ENCODE results near the gene MCUR1.
"Not testable (repeated sequence)": the region's sequence is repeated elsewhere in the genome, so short reads cannot be mapped to it uniquely, and the experiment has no call there.

The MCUR1 gene

DNA sequence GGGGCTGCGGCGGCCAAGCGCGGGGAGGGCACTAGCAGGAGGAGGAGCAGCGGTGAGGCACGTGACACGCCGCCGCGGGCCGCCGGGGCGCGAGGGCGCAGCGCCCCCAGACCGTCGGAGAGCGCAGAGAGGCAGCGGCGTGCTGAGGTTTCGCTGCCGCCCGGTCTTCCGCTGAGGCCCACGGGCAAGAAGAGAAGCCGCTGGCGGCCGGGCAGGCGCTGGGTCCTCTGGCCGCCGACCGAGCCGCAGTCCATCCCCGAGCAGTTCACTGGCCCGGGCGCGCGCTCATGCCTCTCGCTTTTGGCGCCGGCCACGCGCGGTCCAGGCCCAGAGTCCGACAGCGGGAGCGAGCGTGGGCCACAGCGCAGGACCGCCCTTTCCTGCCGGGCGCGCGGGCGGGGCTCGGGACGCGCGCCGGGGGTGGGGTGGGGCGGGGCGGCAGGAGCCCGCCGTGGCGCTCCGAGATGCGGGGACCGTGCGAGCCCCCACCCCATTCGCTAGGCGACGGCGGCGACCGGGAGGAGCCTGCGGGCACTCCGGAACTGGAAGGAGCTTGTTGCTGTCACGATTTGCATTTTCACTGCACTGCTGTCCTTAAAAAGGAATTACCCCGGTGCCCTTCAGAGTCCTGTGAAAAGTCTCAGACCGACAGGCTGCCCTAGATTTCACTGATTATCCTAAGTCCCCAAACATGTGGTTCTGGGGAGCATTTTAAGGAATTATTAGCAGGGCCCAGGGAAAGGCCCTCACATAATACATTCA is at the start of gene MCUR1:
Gene MCUR1 (minus strand): TSS at position 382 of the 762 bp plus-strand sequence. CDS start 128 bp downstream, at position 254.
- Histone ChIP-seq H3K4me3 (ENCODE audit: low read depth, low read length) (peak within 1 kb of the TSS; percentile 61), H3K4me1 (ENCODE audit: control insufficient read depth, insufficient read depth, low read length) (peaks cover 16% of the 10 kb centered on the region; the same call in 1 of the 2 replicates), H3K27me3 (ENCODE audit: control insufficient read depth, insufficient read depth, low read length) (no peaks in the 10 kb centered on the region), H3K9me3 (ENCODE audit: control insufficient read depth, insufficient read depth, low read depth, low read length) (no peaks in the 10 kb centered on the region), H3K9ac (ENCODE audit: low read length) (peak within 1 kb of the TSS; percentile 85), H3K36me3 (ENCODE audit: control insufficient read depth, insufficient read depth, low read length) (0 out of 2 replicates have a peak, but pooled peaks cover 2% of the 10 kb centered on the region), H3K27ac (ENCODE audit: low read depth, low read length) (peak within 1 kb of the TSS; percentile 63)

- Histone ChIP-seq H3K9ac (ENCODE audit: low read length) (no peak overlapping the region), H3K4me3 (ENCODE audit: low read depth, low read length) (no peak overlapping the region), H3K27ac (ENCODE audit: low read depth, low read length) (no peak overlapping the region), H3K4me1 (ENCODE audit: control insufficient read depth, insufficient read depth, low read length) (0 out of 2 replicates have a peak, but pooled peaks cover 4% of the 10 kb centered on the region), H3K27me3 (ENCODE audit: control insufficient read depth, insufficient read depth, low read length) (peaks cover 7% of the 10 kb centered on the region; the same call in 1 of the 2 replicates), H3K9me3 (ENCODE audit: control insufficient read depth, insufficient read depth, low read depth, low read length) (peaks cover 10% of the 10 kb centered on the region), H3K36me3 (ENCODE audit: control insufficient read depth, insufficient read depth, low read length) (no peaks in the 10 kb centered on the region)
Measured at GRCh38 chr6:13863699-13864155, 49.4 kb upstream of the MCUR1 start.

GRCh38 chr6:13860556-13861185 is 46.3 kb upstream of the MCUR1 start:
- not testable (repeated sequence) for H3K27me3 ChIP-seq (ENCODE audit: control insufficient read depth, insufficient read depth, low read length); H3K4me1 ChIP-seq (ENCODE audit: control insufficient read depth, insufficient read depth, low read length); H3K36me3 ChIP-seq (ENCODE audit: control insufficient read depth, insufficient read depth, low read length); H3K27ac ChIP-seq (ENCODE audit: low read depth, low read length)
- Histone ChIP-seq H3K4me3 (ENCODE audit: low read depth, low read length) (peak overlapping the region; percentile 67), H3K9me3 (ENCODE audit: control insufficient read depth, insufficient read depth, low read depth, low read length) (peaks cover 10% of the 10 kb centered on the region), H3K9ac (ENCODE audit: low read length) (peak overlapping the region; percentile 72)

- 0 out of 2 replicates have a peak, but pooled peaks cover 4% of the 10 kb centered on the region for H3K4me1 ChIP-seq (ENCODE audit: control insufficient read depth, insufficient read depth, low read length)
- H3K9me3 ChIP-seq (ENCODE audit: control insufficient read depth, insufficient read depth, low read depth, low read length) = peaks cover 10% of the 10 kb centered on the region
- peak overlapping the region; percentile 67 for H3K4me3 ChIP-seq (ENCODE audit: low read depth, low read length)
Measured at GRCh38 chr6:13859871-13860555, 45.7 kb upstream of the MCUR1 start.

GRCh38 chr6:13854716-13855250 is 40.4 kb upstream of the MCUR1 start:
- Histone ChIP-seq H3K9me3 (ENCODE audit: control insufficient read depth, insufficient read depth, low read depth, low read length) (no peaks in the 10 kb centered on the region), H3K4me3 (ENCODE audit: low read depth, low read length) (no peak overlapping the region), H3K27me3 (ENCODE audit: control insufficient read depth, insufficient read depth, low read length) (peaks cover 4% of the 10 kb centered on the region; the same call in 1 of the 2 replicates), H3K9ac (ENCODE audit: low read length) (no peak overlapping the region), H3K4me1 (ENCODE audit: control insufficient read depth, insufficient read depth, low read length) (peaks cover 5% of the 10 kb centered on the region; the same call in 1 of the 2 replicates), H3K36me3 (ENCODE audit: control insufficient read depth, insufficient read depth, low read length) (no peaks in the 10 kb centered on the region), H3K27ac (ENCODE audit: low read depth, low read length) (no peak overlapping the region)

More at GRCh38 chr6:13859871-13860555, 45.7 kb upstream of the MCUR1 start:
- H3K9ac ChIP-seq (ENCODE audit: low read length) = peak overlapping the region; percentile 72
- H3K27me3 ChIP-seq (ENCODE audit: control insufficient read depth, insufficient read depth, low read length) = peaks cover 7% of the 10 kb centered on the region; the same call in 1 of the 2 replicates
- H3K36me3 ChIP-seq (ENCODE audit: control insufficient read depth, insufficient read depth, low read length) = no peaks in the 10 kb centered on the region
- no peak overlapping the region for H3K27ac ChIP-seq (ENCODE audit: low read depth, low read length)

GRCh38 chr6:13853871-13854270 is 39.5 kb upstream of the MCUR1 start:
- Histone ChIP-seq H3K36me3 (ENCODE audit: control insufficient read depth, insufficient read depth, low read length) (no peaks in the 10 kb centered on the region), H3K27ac (ENCODE audit: low read depth, low read length) (no peak overlapping the region), H3K9me3 (ENCODE audit: control insufficient read depth, insufficient read depth, low read depth, low read length) (no peaks in the 10 kb centered on the region), H3K9ac (ENCODE audit: low read length) (no peak overlapping the region), H3K4me1 (ENCODE audit: control insufficient read depth, insufficient read depth, low read length) (peaks cover 7% of the 10 kb centered on the region), H3K4me3 (ENCODE audit: low read depth, low read length) (no peak overlapping the region), H3K27me3 (ENCODE audit: control insufficient read depth, insufficient read depth, low read length) (no peaks in the 10 kb centered on the region)

DNA sequence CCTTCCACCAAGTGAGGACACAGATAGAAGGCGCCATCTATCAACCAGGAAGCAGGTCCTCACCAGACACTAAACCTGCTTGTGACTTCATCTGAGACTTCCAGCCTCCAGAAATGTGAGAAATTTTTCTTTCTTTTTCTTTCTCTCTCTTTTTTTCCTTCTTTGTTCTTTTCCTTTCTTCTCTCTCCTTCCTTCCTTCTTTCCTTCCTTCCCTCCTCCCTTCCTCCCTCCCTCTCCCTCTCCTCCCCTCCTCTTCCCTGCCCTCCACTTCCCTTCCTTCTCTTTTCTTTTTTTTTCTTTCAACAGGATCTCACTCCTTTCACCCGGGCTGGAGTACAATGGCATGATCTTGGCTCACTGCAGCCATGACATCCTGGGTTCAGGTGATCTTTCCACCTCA is 37.4 kb upstream of the MCUR1 start:
- H3K4me1 ChIP-seq (ENCODE audit: control insufficient read depth, insufficient read depth, low read length) = peaks cover 17% of the 10 kb centered on the region
- H3K9ac ChIP-seq (ENCODE audit: low read length) = no peak overlapping the region
- H3K4me3 ChIP-seq (ENCODE audit: low read depth, low read length) = no peak overlapping the region
- no peaks in the 10 kb centered on the region for H3K9me3 ChIP-seq (ENCODE audit: control insufficient read depth, insufficient read depth, low read depth, low read length)
- no peak overlapping the region for H3K27ac ChIP-seq (ENCODE audit: low read depth, low read length)
- no peaks in the 10 kb centered on the region for H3K27me3 ChIP-seq (ENCODE audit: control insufficient read depth, insufficient read depth, low read length)
- no peaks in the 10 kb centered on the region for H3K36me3 ChIP-seq (ENCODE audit: control insufficient read depth, insufficient read depth, low read length)

DNA sequence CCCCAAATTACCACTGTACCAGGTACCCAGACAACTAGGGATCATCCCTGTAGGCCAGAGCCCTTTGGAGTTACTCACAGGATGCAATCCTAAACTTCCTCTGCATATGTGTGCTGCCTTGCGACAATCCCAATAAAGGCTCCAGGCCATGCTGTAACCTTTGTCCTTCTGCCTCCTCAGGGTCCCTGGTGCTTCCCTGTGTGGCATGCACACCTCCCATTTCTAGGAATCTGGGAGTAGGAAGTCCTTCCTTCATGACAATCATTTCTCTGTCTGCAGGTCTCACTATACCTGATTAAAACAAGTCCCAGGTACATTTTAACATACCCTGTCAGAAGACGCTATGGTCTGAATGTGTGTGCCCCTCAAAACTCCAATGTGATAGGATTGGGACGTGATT is 37.0 kb upstream of the MCUR1 start:
- Histone ChIP-seq H3K27me3 (ENCODE audit: control insufficient read depth, insufficient read depth, low read length) (no peaks in the 10 kb centered on the region), H3K9ac (ENCODE audit: low read length) (no peak overlapping the region), H3K27ac (ENCODE audit: low read depth, low read length) (no peak overlapping the region), H3K4me3 (ENCODE audit: low read depth, low read length) (no peak overlapping the region), H3K36me3 (ENCODE audit: control insufficient read depth, insufficient read depth, low read length) (no peaks in the 10 kb centered on the region), H3K9me3 (ENCODE audit: control insufficient read depth, insufficient read depth, low read depth, low read length) (no peaks in the 10 kb centered on the region), H3K4me1 (ENCODE audit: control insufficient read depth, insufficient read depth, low read length) (peaks cover 17% of the 10 kb centered on the region)

GRCh38 chr6:13850690-13851089 is 36.3 kb upstream of the MCUR1 start:
- not testable (repeated sequence) for H3K9ac ChIP-seq (ENCODE audit: low read length); H3K4me3 ChIP-seq (ENCODE audit: low read depth, low read length); H3K9me3 ChIP-seq (ENCODE audit: control insufficient read depth, insufficient read depth, low read depth, low read length); H3K27me3 ChIP-seq (ENCODE audit: control insufficient read depth, insufficient read depth, low read length); H3K27ac ChIP-seq (ENCODE audit: low read depth, low read length); H3K36me3 ChIP-seq (ENCODE audit: control insufficient read depth, insufficient read depth, low read length)
- H3K4me1 ChIP-seq (ENCODE audit: control insufficient read depth, insufficient read depth, low read length) = peaks cover 17% of the 10 kb centered on the region

GRCh38 chr6:13848522-13849150 is 34.3 kb upstream of the MCUR1 start:
- Histone ChIP-seq H3K4me3 (ENCODE audit: low read depth, low read length) (no peak overlapping the region), H3K9ac (ENCODE audit: low read length) (no peak overlapping the region), H3K27ac (ENCODE audit: low read depth, low read length) (no peak overlapping the region), H3K4me1 (ENCODE audit: control insufficient read depth, insufficient read depth, low read length) (peaks cover 17% of the 10 kb centered on the region), H3K27me3 (ENCODE audit: control insufficient read depth, insufficient read depth, low read length) (no peaks in the 10 kb centered on the region), H3K36me3 (ENCODE audit: control insufficient read depth, insufficient read depth, low read length) (no peaks in the 10 kb centered on the region), H3K9me3 (ENCODE audit: control insufficient read depth, insufficient read depth, low read depth, low read length) (no peaks in the 10 kb centered on the region)
